AG04450 (cell line): ENCODE results near the gene ENTR1. TPM values are rescaled to one million over a fixed set of nuclear protein-coding genes. Genes with fewer than 3 reads are reported as not detected.

ENCODE experiments used
- CTCF ChIA-PET: fragments of 300-600, 350-600 bp; formaldehyde crosslinking; extraction: SDS; loops from one replicate; lab custom pipeline; 2022; ENCODE audit warnings: antibody characterized with exemption, inconsistent platforms; lab: Charles Lee
- POLR2A ChIA-PET: fragments of 350-600 bp; formaldehyde crosslinking; extraction: SDS; loops from one replicate; lab custom pipeline; 2021; ENCODE audit warnings: antibody characterized with exemption, inconsistent platforms; lab: Yijun Ruan, JAX
- DNase-seq: peaks from one replicate; pipeline ENCODE4 v3.0.0-alpha.2; 2011; ENCODE audit warnings: low read depth, low spot score
- H3K27ac ChIP-seq: one replicate; pipeline ENCODE4 v1.5.1; 2012; ENCODE audit warnings: low read depth, low read length, control low read depth
- H3K27me3 ChIP-seq: one replicate; pipeline ENCODE4 v1.6.0; 2012; ENCODE audit warnings: low read length; ENCODE audit not compliant: control insufficient read depth, insufficient read depth
- H3K4me3 ChIP-seq: 2 replicates; pipeline ENCODE4 v1.5.1; 2011; ENCODE audit warnings: mild to moderate bottlenecking, low read depth, low read length, control low read depth
- H3K9me3 ChIP-seq: 2 replicates; pipeline ENCODE4 v1.5.1; 2012; ENCODE audit warnings: low read length; ENCODE audit not compliant: control insufficient read depth, insufficient read depth
- CTCF ChIP-seq: IDR thresholded peaks from 2 replicates; pipeline ENCODE4 v1.5.1; 2011; ENCODE audit warnings: low read depth, low read length, control low read depth, inconsistent platforms
- polyA plus RNA-seq: library from polyadenylated mRNA; depleted of rRNA; stranded (reverse); fragments of >200 nt; gene quantifications from 2 replicates; pipeline ENCODE4 v1.2.3, GENCODE V29; 2011

ENTR1 gene
- polyA plus RNA-seq, 1 experiment: 31.5 TPM

- peaks cover 12% of the 10 kb centered on the region; the same call in 1 of the 2 replicates for H3K9me3 ChIP-seq
- H3K27ac ChIP-seq: no peak overlapping the region
- ChIA-PET POLR2A (interaction anchor here (1.2 kb wide), 1 partner anchor 10 kb away, joined by 4 read pairs; no protein-coding TSS in a partner anchor), CTCF (no interaction called here)
- no peak for TF ChIP-seq CTCF
- H3K4me3 ChIP-seq: no peak overlapping the region
- no peaks in the 10 kb centered on the region for H3K27me3 ChIP-seq
- no peak for DNase-seq
Observed at GRCh38 chr9:136370687-136371532, 39.5 kb downstream of the ENTR1 start.

GRCh38 chr9:136370037-136370436, 40.4 kb downstream of the ENTR1 start:
- Histone ChIP-seq H3K27me3 (no peaks in the 10 kb centered on the region), H3K9me3 (peaks cover 12% of the 10 kb centered on the region; the same call in 1 of the 2 replicates), H3K4me3 (no peak overlapping the region), H3K27ac (no peak overlapping the region)
- ChIA-PET CTCF (no interaction called here), POLR2A (no interaction called here)
- no peak for DNase-seq
- no peak for TF ChIP-seq CTCF

GRCh38 chr9:136368190-136368589, 42.2 kb downstream of the ENTR1 start:
- H3K4me3 ChIP-seq: no peak overlapping the region
- peaks cover 15% of the 10 kb centered on the region; the same call in 1 of the 2 replicates for H3K9me3 ChIP-seq
- ChIA-PET POLR2A (no interaction called here), CTCF (no interaction called here)
- no peak overlapping the region for H3K27ac ChIP-seq
- H3K27me3 ChIP-seq: no peaks in the 10 kb centered on the region
- TF ChIP-seq CTCF: no peak
- DNase-seq: no peak

- no peaks in the 10 kb centered on the region for H3K27me3 ChIP-seq
- CTCF ChIA-PET: no interaction called here
- POLR2A ChIA-PET: no interaction called here
- no peak for TF ChIP-seq CTCF
- no peak overlapping the region for H3K27ac ChIP-seq
- H3K9me3 ChIP-seq: peaks cover 15% of the 10 kb centered on the region; the same call in 1 of the 2 replicates
- no peak overlapping the region for H3K4me3 ChIP-seq
- no peak for DNase-seq
Observed at GRCh38 chr9:136367296-136368145, 42.9 kb downstream of the ENTR1 start.
